ENCODE results near the gene ACRBP.

The ACRBP gene

GRCh38 chr12:6691473-6691872 is 44.2 kb upstream of the ACRBP start:
- TF ChIP-seq, protein P1, sequence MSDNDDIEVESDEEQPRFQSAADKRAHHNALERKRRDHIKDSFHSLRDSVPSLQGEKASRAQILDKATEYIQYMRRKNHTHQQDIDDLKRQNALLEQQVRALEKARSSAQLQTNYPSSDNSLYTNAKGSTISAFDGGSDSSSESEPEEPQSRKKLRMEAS (IDR thresholded peaks at IDR 0.05; ENCODE audit: low read depth, low read length), result no peak
- TF ChIP-seq, protein P2, sequence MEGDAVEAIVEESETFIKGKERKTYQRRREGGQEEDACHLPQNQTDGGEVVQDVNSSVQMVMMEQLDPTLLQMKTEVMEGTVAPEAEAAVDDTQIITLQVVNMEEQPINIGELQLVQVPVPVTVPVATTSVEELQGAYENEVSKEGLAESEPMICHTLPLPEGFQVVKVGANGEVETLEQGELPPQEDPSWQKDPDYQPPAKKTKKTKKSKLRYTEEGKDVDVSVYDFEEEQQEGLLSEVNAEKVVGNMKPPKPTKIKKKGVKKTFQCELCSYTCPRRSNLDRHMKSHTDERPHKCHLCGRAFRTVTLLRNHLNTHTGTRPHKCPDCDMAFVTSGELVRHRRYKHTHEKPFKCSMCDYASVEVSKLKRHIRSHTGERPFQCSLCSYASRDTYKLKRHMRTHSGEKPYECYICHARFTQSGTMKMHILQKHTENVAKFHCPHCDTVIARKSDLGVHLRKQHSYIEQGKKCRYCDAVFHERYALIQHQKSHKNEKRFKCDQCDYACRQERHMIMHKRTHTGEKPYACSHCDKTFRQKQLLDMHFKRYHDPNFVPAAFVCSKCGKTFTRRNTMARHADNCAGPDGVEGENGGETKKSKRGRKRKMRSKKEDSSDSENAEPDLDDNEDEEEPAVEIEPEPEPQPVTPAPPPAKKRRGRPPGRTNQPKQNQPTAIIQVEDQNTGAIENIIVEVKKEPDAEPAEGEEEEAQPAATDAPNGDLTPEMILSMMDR (IDR thresholded peaks at IDR 0.05; ENCODE audit: low read depth, low read length), result no peak
- no peak for TF ChIP-seq MYC (IDR thresholded peaks at IDR 0.05; ENCODE audit: low read depth, low read length)
- TF ChIP-seq POLR2A (IDR thresholded peaks at IDR 0.05; ENCODE audit: extremely low read depth, insufficient read length), result no peak
- no peak overlapping the region for H3K4me3 ChIP-seq (ENCODE audit: low read depth, low read length)
- DNase-seq (ENCODE audit: low read depth), result peak; percentile 69

GRCh38 chr12:6688999-6689882 is 42.0 kb upstream of the ACRBP start, which contains the start of gene ZNF384:
TSS of gene ZNF384 (minus strand) at chr12:6689375. CDS start at chr12:6679520, 9,855 bp downstream.
- peak within 1 kb of the TSS; percentile 94 for H3K4me3 ChIP-seq (ENCODE audit: low read depth, low read length)
- TF ChIP-seq POLR2A (IDR thresholded peaks at IDR 0.05; ENCODE audit: extremely low read depth, insufficient read length) (peak; percentile 70), MYC (IDR thresholded peaks at IDR 0.05; ENCODE audit: low read depth, low read length) (peak; percentile 48)
- TF ChIP-seq, protein P1 (IDR thresholded peaks at IDR 0.05; ENCODE audit: low read depth, low read length), result no peak; the same call in none of the 2 replicates

GRCh38 chr12:6688543-6688998 is 41.3 kb upstream of the ACRBP start:
- peak; percentile 77 for DNase-seq (ENCODE audit: low read depth)
- H3K4me3 ChIP-seq (ENCODE audit: low read depth, low read length), result peak overlapping the region; percentile 94
- TF ChIP-seq, protein P1 (IDR thresholded peaks at IDR 0.05; ENCODE audit: low read depth, low read length), result peak; percentile 42; the same call in 1 of the 2 replicates
- no peak for TF ChIP-seq POLR2A (IDR thresholded peaks at IDR 0.05; ENCODE audit: extremely low read depth, insufficient read length)

More at GRCh38 chr12:6688999-6689882, 42.0 kb upstream of the ACRBP start, which contains the start of gene ZNF384:
- DNase-seq (ENCODE audit: low read depth), result peak; percentile 99

GRCh38 chr12:6685814-6686213 is 38.6 kb upstream of the ACRBP start:
- DNase-seq (ENCODE audit: low read depth), result no peak
- H3K4me3 ChIP-seq (ENCODE audit: low read depth, low read length), result peak overlapping the region; percentile 2
- TF ChIP-seq, protein P1 (IDR thresholded peaks at IDR 0.05; ENCODE audit: low read depth, low read length), result no peak
- TF ChIP-seq MYC (IDR thresholded peaks at IDR 0.05; ENCODE audit: low read depth, low read length) (no peak), POLR2A (IDR thresholded peaks at IDR 0.05; ENCODE audit: extremely low read depth, insufficient read length) (no peak)
- TF ChIP-seq, protein P2 (IDR thresholded peaks at IDR 0.05; ENCODE audit: low read depth, low read length), result no peak

- TF ChIP-seq, protein P2 (IDR thresholded peaks at IDR 0.05; ENCODE audit: low read depth, low read length), result peak; percentile 57
- TF ChIP-seq, protein P1 (IDR thresholded peaks at IDR 0.05; ENCODE audit: low read depth, low read length), result no peak
- peak; percentile 75 for DNase-seq (ENCODE audit: low read depth)
- peak overlapping the region; percentile 14 for H3K4me3 ChIP-seq (ENCODE audit: low read depth, low read length)
These were observed 37.4 kb upstream of the ACRBP start for GRCh38 chr12:6684609-6685008.

- TF ChIP-seq, protein P2 (IDR thresholded peaks at IDR 0.05; ENCODE audit: low read depth, low read length), result no peak
- TF ChIP-seq, protein P1 (IDR thresholded peaks at IDR 0.05; ENCODE audit: low read depth, low read length), result no peak
- TF ChIP-seq POLR2A (IDR thresholded peaks at IDR 0.05; ENCODE audit: extremely low read depth, insufficient read length), result no peak
- DNase-seq (ENCODE audit: low read depth), result no peak
- H3K4me3 ChIP-seq (ENCODE audit: low read depth, low read length), result no peak overlapping the region
These were observed 29.7 kb upstream of the ACRBP start for GRCh38 chr12:6676962-6677361.

Data from NB4 (cell line).